HEK293 (cell line): ENCODE data around the gene IQCE.

Source experiments
- GFI1B ChIP-seq: fragments of 450-650 bp; formaldehyde crosslinking; IDR thresholded peaks from 2 replicates; pipeline ENCODE4 v1.5.1; 2016; ENCODE audit warnings: missing biosample characterization, missing genetic modification characterization
- HOXA7 ChIP-seq: sonication (generic); formaldehyde crosslinking; IDR thresholded peaks from 2 replicates; pipeline ENCODE4 v1.8.1; 2022; ENCODE audit warnings: missing genetic modification reagents, borderline replicate concordance
- ZBTB1 ChIP-seq: fragments of 450-650 bp; formaldehyde crosslinking; IDR thresholded peaks from 2 replicates; pipeline ENCODE4 v1.5.1; 2016; ENCODE audit warnings: missing biosample characterization, missing genetic modification characterization
- ZNF274 ChIP-seq, 2 experiments: fragments of 200-500 bp in 1 of 2; fragments of 450-650 bp in 1 of 2; sonication (Bioruptor generic) in 1 of 2; formaldehyde crosslinking in 1 of 2; IDR thresholded peaks; 2 replicates each; pipeline versions ENCODE4 v1.5.1 to v1.6.1; 2014 to 2016; ENCODE audit warnings: borderline replicate concordance in 1 of 2, inconsistent platforms in 1 of 2, low read length in 1 of 2, missing biosample characterization in 1 of 2, missing genetic modification characterization in 1 of 2
- TF ChIP-seq, protein P1 (sequence below): fragments of 450-650 bp; formaldehyde crosslinking; IDR thresholded peaks from 2 replicates; pipeline ENCODE4 v1.5.1; 2016; ENCODE audit warnings: missing biosample characterization, missing genetic modification characterization
- TF ChIP-seq, protein P2 (sequence below): fragments of 450-650 bp; formaldehyde crosslinking; IDR thresholded peaks from 2 replicates; pipeline ENCODE4 v1.5.1; 2016; ENCODE audit warnings: missing biosample characterization, missing genetic modification characterization

DNA sequence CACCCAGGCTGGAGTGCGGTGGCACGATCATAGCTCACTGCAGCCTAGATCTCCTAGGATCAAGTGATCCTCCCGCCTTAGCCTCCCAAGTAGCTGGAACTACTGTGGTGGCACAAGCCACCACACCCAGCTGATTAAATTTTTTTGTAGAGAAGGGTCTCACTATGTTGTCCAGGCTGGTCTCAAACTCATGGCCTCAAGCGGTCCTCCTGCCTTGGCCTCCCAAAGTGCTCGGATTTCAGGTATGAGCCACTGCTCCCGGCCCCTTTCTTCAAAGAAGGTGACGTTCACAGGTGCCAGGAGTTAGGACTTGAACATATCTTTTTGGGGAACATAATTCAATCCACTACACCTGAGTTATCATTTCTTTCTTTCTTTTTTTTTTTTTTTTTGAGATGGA lies 70.1 kb downstream of the IQCE start:
- TF ChIP-seq, protein P1, sequence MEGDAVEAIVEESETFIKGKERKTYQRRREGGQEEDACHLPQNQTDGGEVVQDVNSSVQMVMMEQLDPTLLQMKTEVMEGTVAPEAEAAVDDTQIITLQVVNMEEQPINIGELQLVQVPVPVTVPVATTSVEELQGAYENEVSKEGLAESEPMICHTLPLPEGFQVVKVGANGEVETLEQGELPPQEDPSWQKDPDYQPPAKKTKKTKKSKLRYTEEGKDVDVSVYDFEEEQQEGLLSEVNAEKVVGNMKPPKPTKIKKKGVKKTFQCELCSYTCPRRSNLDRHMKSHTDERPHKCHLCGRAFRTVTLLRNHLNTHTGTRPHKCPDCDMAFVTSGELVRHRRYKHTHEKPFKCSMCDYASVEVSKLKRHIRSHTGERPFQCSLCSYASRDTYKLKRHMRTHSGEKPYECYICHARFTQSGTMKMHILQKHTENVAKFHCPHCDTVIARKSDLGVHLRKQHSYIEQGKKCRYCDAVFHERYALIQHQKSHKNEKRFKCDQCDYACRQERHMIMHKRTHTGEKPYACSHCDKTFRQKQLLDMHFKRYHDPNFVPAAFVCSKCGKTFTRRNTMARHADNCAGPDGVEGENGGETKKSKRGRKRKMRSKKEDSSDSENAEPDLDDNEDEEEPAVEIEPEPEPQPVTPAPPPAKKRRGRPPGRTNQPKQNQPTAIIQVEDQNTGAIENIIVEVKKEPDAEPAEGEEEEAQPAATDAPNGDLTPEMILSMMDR (tag by site-specific recombination) = no peak
- TF ChIP-seq ZNF274 (IDR thresholded peaks at IDR 0.05; ENCODE audit: low read length) (no peak), ZNF274 (tag by site-specific recombination; IDR thresholded peaks at IDR 0.05; ENCODE audit: borderline replicate concordance) (no peak), GFI1B (no peak), HOXA7 (CRISPR knock-in tag) (no peak), ZBTB1 (tag by site-specific recombination) (no peak)
- TF ChIP-seq, protein P2, sequence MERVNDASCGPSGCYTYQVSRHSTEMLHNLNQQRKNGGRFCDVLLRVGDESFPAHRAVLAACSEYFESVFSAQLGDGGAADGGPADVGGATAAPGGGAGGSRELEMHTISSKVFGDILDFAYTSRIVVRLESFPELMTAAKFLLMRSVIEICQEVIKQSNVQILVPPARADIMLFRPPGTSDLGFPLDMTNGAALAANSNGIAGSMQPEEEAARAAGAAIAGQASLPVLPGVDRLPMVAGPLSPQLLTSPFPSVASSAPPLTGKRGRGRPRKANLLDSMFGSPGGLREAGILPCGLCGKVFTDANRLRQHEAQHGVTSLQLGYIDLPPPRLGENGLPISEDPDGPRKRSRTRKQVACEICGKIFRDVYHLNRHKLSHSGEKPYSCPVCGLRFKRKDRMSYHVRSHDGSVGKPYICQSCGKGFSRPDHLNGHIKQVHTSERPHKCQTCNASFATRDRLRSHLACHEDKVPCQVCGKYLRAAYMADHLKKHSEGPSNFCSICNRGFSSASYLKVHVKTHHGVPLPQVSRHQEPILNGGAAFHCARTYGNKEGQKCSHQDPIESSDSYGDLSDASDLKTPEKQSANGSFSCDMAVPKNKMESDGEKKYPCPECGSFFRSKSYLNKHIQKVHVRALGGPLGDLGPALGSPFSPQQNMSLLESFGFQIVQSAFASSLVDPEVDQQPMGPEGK (tag by site-specific recombination) = no peak
